Prostate gland (tissue), 2 donors: ENCODE measurements around the gene NDUFS5. TPM values are rescaled to one million over a fixed set of nuclear protein-coding genes. Genes with fewer than 3 reads are reported as not detected.
"Not testable (repeated sequence)": the region's sequence is repeated elsewhere in the genome, so short reads cannot be mapped to it uniquely, and the experiment has no call there.

ENCODE experiments used
- DNase-seq: peaks from one replicate; pipeline ENCODE4 v3.0.0-alpha.2; 2019; ENCODE audit warnings: low spot score
- H3K27ac ChIP-seq, 2 donors: fragments of 200-600 bp; sonication (generic); 2 replicates each; pipeline ENCODE4 v1.5.1; 2017 to 2019
- H3K27me3 ChIP-seq: fragments of 200-600 bp; sonication (generic); replicated peaks from 2 replicates; pipeline ENCODE4 v1.5.1; 2019; ENCODE audit not compliant: insufficient read depth
- H3K36me3 ChIP-seq, 2 donors: fragments of 200-600 bp; sonication (generic); 1 replicate in 1 of 2; 2 replicates in 1 of 2; pipeline versions ENCODE4 v1.5.1 to v1.8.1; 2017 to 2019
- H3K4me1 ChIP-seq: fragments of 200-600 bp; sonication (generic); replicated peaks from 2 replicates; pipeline ENCODE4 v1.5.1; 2019
- H3K4me3 ChIP-seq, 2 donors: fragments of 200-600 bp; sonication (generic); 2 replicates each; pipeline ENCODE4 v1.5.1; 2017 to 2019
- H3K9me3 ChIP-seq: fragments of 200-600 bp; sonication (generic); 2 replicates; pipeline ENCODE4 v1.5.1; 2017
- POLR2A ChIP-seq: fragments of 450-650 bp; IDR thresholded peaks from one replicate; pipeline ENCODE4 v1.6.1; 2016; ENCODE audit warnings: antibody characterized with exemption, mild to moderate bottlenecking
- POLR2AphosphoS5 ChIP-seq: sonication (generic); formaldehyde crosslinking; IDR thresholded peaks from one replicate; pipeline ENCODE4 v1.6.1; 2017; ENCODE audit warnings: antibody characterized with exemption
- WGBS: methylation state at CpG from one replicate; pipeline ENCODE4 v1.1.5; 2018; 5-methylcytosine and 5-hydroxymethylcytosine counted together
- intact Hi-C: fragments of 100-400 bp; cut with DNase I; formaldehyde crosslinking; loops from one replicate; pipeline ENCODE4 v1.14.2; 2022
- total RNA-seq, 2 donors: library from RNA; depleted of rRNA; stranded (reverse); fragments of >200 nt; gene quantifications; one replicate each; pipeline ENCODE4 v1.1.0, GENCODE V29; 2016
- TF ChIP-seq, protein P1 (sequence below), 4 experiments: fragments of 200-600 bp in 2 of 4; fragments of 450-650 bp in 2 of 4; sonication (generic) in 2 of 4; IDR thresholded peaks; 1 replicate in 3 of 4; 2 replicates in 1 of 4; pipeline ENCODE4 v1.5.1; 2016 to 2019; ENCODE audit warnings: antibody characterized with exemption in 4 of 4, mild to moderate bottlenecking in 2 of 4, moderate library complexity in 2 of 4

Gene NDUFS5
- total RNA-seq, result 100 to 1,000 TPM; 310 to 473 TPM

DNA sequence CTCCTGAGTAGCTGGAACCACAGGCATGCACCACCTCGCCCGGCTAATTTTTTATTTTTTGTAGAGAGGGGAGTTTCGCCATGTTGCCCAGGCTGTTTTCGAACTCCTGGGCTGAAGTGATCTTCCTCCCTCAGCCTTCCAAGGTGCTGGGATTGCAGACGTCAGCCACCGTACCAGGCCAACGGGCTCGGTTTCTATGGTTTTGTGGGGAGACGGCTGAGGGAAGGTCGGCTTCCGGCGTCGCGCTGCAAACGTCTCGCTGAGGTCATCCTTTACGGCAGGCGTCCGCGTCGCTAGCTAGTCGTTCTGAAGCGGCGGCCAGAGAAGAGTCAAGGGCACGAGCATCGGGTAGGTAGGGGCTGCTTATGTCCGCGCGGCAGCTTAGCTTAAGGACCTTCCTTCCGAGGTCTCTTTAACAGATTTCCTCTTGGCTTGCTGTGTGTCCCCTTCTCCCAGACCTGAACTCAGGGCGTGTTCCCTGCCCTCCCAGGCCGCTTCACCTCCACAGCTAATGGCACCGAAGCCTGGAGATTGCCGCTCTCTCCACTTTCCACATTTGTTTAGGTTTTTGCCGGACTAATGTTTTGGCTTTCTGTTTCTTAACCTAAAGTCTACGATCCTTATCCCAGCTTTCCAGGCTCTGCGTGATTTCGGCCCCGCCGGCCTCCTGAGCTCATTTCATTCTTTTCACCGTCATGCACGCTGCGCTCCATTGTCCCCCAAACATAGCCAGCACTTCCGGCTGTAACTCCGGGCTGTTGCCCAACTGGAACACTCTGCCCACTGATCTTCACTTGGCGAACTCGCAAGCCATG, at the start of gene NDUFS5:
Gene NDUFS5 (plus strand): TSS at position 300 of the 815 bp plus-strand sequence. CDS start 2,375 bp downstream, outside the sequence.
- TF ChIP-seq POLR2AphosphoS5 (peak; percentile 87), POLR2A (peak; percentile 75)
- TF ChIP-seq, protein P1, sequence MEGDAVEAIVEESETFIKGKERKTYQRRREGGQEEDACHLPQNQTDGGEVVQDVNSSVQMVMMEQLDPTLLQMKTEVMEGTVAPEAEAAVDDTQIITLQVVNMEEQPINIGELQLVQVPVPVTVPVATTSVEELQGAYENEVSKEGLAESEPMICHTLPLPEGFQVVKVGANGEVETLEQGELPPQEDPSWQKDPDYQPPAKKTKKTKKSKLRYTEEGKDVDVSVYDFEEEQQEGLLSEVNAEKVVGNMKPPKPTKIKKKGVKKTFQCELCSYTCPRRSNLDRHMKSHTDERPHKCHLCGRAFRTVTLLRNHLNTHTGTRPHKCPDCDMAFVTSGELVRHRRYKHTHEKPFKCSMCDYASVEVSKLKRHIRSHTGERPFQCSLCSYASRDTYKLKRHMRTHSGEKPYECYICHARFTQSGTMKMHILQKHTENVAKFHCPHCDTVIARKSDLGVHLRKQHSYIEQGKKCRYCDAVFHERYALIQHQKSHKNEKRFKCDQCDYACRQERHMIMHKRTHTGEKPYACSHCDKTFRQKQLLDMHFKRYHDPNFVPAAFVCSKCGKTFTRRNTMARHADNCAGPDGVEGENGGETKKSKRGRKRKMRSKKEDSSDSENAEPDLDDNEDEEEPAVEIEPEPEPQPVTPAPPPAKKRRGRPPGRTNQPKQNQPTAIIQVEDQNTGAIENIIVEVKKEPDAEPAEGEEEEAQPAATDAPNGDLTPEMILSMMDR (IDR thresholded peaks at IDR 0.05), result no peak
- peak within 1 kb of the TSS; percentile 89 to 94 for H3K27ac ChIP-seq
- peak within 1 kb of the TSS; percentile 53 to 68 for H3K4me3 ChIP-seq
- DNase-seq, result peak; percentile 86
- H3K4me1 ChIP-seq, result no peaks in the 10 kb centered on the region
- WGBS, result 1% methylated on average over 47 of the region's 47 CpGs
- intact Hi-C loops, result loop anchor here (5.0 kb wide), 1 partner anchor 66 kb away; no protein-coding TSS in a partner anchor
- H3K27me3 ChIP-seq, result no peaks in the 10 kb centered on the region
- H3K36me3 ChIP-seq, result no peaks in the 10 kb centered on the region
- no peaks in the 10 kb centered on the region for H3K9me3 ChIP-seq

DNA sequence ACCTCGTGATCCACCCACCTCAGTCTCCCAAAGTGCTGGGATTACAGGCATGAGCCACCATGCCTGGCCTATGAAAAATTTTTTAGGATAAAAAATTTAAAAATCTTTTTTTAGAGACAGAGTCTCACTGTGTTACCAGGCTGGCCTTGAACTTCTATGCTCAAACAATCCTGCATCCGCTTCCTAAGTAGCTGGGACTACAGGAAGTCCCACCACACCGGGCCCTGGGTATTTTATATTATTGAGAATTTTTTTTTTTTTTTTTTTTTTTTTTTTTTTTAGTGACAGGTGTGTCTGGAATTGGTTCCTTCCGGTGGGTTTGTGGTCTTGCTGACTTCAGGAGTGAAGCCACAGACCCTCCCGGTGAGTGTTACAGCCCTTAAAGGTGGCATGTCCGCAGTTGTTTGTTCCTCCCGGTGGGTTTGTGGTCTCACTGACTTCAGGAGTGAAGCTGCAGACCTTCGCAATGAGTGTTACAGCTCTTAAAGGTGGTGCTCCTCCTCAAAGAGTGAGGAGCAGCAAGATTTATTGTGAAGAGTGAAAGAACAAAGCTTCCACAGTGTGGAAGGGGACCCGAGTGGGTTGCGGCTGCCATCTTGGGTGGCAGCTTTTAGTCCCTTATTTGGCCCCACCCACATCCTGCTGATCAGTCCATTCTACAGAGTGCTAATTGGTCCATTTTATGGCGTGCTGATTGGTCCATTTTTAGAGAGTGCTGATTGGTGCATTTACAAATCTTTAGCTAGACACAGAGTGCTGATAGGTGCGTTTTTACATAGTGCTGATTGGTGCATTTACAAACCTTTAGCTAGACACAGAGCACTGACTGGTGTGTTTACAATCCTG, 48.5 kb upstream of the NDUFS5 start:
- intact Hi-C loops, H3K36me3 ChIP-seq, H3K27ac ChIP-seq, H3K4me1 ChIP-seq, H3K9me3 ChIP-seq, H3K27me3 ChIP-seq, DNase-seq, H3K4me3 ChIP-seq: not testable (repeated sequence)
- WGBS, result 94% methylated on average over 12 of the region's 12 CpGs

DNA sequence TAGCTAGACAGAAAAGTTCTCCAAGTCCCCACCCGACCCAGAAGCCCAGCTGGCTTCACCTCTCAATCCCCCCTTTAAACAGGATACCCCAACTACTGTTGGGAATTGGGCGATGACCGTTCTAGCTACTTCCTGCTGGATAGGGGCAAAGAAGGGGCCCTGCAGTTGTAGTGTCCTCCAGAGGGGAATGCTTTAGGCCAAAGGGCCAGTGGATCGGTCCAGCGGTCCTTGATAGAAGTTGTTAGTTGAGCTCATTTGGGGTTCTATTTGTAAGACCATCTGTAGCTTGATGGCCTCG, 48.0 kb upstream of the NDUFS5 start:
- 88% methylated on average over 6 of the region's 6 CpGs for WGBS
- intact Hi-C loops, H3K4me3 ChIP-seq: not testable (repeated sequence)

DNA sequence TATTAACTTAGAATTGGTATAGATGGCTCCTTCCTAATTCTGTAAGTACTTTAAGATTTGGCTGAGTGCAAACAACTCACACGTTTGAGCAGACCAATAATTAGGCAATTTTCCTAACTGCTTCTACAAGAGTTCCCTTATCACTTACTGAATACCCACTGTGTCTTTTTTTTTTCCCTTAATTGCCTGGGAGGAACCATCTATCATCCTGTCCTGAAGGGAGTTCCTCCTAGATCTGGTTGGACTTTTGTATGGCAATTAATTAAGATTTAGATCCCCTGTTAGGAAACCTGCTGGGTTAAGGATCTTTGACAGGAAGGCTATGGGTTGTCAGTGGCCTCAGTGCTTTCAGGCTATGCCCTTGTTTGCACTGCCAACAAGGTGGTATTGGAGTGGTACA, 46.8 kb upstream of the NDUFS5 start:
- 52% methylated on average over 1 of the region's 1 CpG for WGBS
- H3K4me1 ChIP-seq, H3K27ac ChIP-seq, intact Hi-C loops, H3K36me3 ChIP-seq, DNase-seq, H3K9me3 ChIP-seq, H3K4me3 ChIP-seq, H3K27me3 ChIP-seq: not testable (repeated sequence)

More for the DNA sequence above, 48.0 kb upstream of the NDUFS5 start:
- not testable (repeated sequence) for H3K27me3 ChIP-seq, H3K27ac ChIP-seq, DNase-seq, H3K4me1 ChIP-seq, H3K9me3 ChIP-seq, H3K36me3 ChIP-seq

DNA sequence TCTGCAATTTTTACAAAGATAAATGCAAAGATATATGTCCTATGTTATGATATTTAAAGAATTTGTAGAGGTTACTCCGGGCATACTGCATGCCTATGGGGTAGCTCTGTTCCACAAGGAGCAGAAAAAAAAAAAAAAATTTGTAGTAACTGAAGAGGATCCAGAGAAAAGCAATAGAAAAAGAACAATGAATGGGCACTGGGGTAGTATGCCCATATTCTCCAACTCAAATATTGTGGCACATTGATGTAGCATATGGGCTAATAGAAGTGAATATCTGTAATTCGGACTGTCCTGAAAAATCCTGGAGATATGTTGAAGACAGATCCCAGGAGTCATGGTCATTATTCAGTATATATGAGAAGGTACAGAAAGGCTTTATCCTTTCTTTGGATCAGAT, 36.2 kb upstream of the NDUFS5 start:
- intact Hi-C loops, result loop anchor here (5.0 kb wide), 1 partner anchor 133 kb away; the partner anchor contains the start of gene RRAGC
- no peak for DNase-seq
- Histone ChIP-seq H3K27me3 (no peaks in the 10 kb centered on the region), H3K27ac (peak overlapping the region in 1 of 2 donors; percentile 95), H3K36me3 (no peaks in the 10 kb centered on the region), H3K4me3 (no peak overlapping the region), H3K4me1 (peaks cover 6% of the 10 kb centered on the region), H3K9me3 (no peaks in the 10 kb centered on the region)
- 72% methylated on average over 2 of the region's 2 CpGs for WGBS
- TF ChIP-seq POLR2AphosphoS5 (no peak), POLR2A (no peak)
- TF ChIP-seq, protein P1 (IDR thresholded peaks at IDR 0.05), result no peak

DNA sequence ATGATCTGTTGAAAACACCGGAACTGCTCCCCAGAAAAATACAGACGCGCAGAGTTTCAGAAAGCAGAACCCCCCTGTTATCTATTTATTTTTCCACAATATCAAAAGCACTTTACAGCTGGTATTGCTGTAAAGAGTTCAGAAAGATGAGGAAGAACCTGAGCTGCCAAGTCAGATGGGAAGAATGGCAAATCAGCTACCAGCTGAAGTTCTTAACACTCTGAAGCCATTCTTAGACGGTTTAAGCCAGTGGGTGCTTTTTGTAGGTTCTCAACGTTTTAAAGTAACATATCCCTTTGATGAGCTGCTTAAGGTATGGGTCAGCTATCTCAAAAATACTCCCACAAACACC, 35.8 kb upstream of the NDUFS5 start:
- no peaks in the 10 kb centered on the region for H3K9me3 ChIP-seq
- 22% methylated on average over 5 of the region's 5 CpGs for WGBS
- no peaks in the 10 kb centered on the region for H3K36me3 ChIP-seq
- peak overlapping the region; percentile 90 to 95 for H3K27ac ChIP-seq
- TF ChIP-seq, protein P1 (IDR thresholded peaks at IDR 0.05), result no peak
- TF ChIP-seq POLR2A, result no peak
- no peak for TF ChIP-seq POLR2AphosphoS5
- intact Hi-C loops, result loop anchor here (5.0 kb wide), 1 partner anchor 133 kb away; the partner anchor contains the start of gene RRAGC
- DNase-seq, result no peak
- no peaks in the 10 kb centered on the region for H3K27me3 ChIP-seq
- peak overlapping the region; percentile 99 to 100 for H3K4me3 ChIP-seq
- peaks cover 6% of the 10 kb centered on the region for H3K4me1 ChIP-seq
